SJSA1 (cell line): ENCODE results near the gene OR2A25. TPM values are rescaled to one million over a fixed set of nuclear protein-coding genes. Genes with fewer than 3 reads are reported as not detected.
"Not testable (repeated sequence)": the region's sequence is repeated elsewhere in the genome, so short reads cannot be mapped to it uniquely, and the experiment has no call there.

Source experiments
- DNase-seq, 2 experiments: peaks; one replicate each; pipeline ENCODE4 v3.0.0-alpha.2; 2015 to 2020; ENCODE audit warnings: low spot score in 2 of 2, low read depth in 1 of 2
- H3K27ac ChIP-seq: fragments of 250-450 bp; sonication (Bioruptor Pico); 2 replicates; pipeline ENCODE4 v1.5.1; 2020; ENCODE audit warnings: mild to moderate bottlenecking, moderate library complexity
- H3K27me3 ChIP-seq: fragments of 250-450 bp; sonication (Bioruptor Pico); replicated peaks from 2 replicates; pipeline ENCODE4 v1.5.1; 2020; ENCODE audit warnings: mild to moderate bottlenecking, moderate library complexity
- H3K36me3 ChIP-seq: fragments of 250-450 bp; sonication (Bioruptor Pico); 2 replicates; pipeline ENCODE4 v1.5.1; 2020; ENCODE audit warnings: mild to moderate bottlenecking
- H3K4me1 ChIP-seq: fragments of 250-450 bp; sonication (Bioruptor Pico); replicated peaks from 2 replicates; pipeline ENCODE4 v1.6.1; 2021; ENCODE audit warnings: mild to moderate bottlenecking
- H3K4me3 ChIP-seq: fragments of 250-450 bp; sonication (Bioruptor Pico); 2 replicates; pipeline ENCODE4 v1.5.1; 2020; ENCODE audit warnings: mild to moderate bottlenecking
- H3K9me3 ChIP-seq: fragments of 250-450 bp; sonication (Bioruptor Pico); replicated peaks from 2 replicates; pipeline ENCODE4 v1.5.1; 2020; ENCODE audit warnings: mild to moderate bottlenecking
- total RNA-seq: library from RNA; depleted of rRNA; stranded (reverse); fragments of >200 nt; shearing (Covaris generic); gene quantifications from 2 replicates; pipeline ENCODE4 v1.2.3, GENCODE V29; 2014

Gene OR2A25
- total RNA-seq, 1 experiment from 2014 or later, result not detected

GRCh38 chr7:144037414-144038035 is 32.1 kb upstream of the OR2A25 start:
- H3K4me3 ChIP-seq, result no peak overlapping the region
- no peak for DNase-seq
- H3K4me1 ChIP-seq, result no peaks in the 10 kb centered on the region
- no peaks in the 10 kb centered on the region for H3K36me3 ChIP-seq
- no peaks in the 10 kb centered on the region for H3K27me3 ChIP-seq
- H3K9me3 ChIP-seq, result no peaks in the 10 kb centered on the region
- H3K27ac ChIP-seq, result no peak overlapping the region

- no peak overlapping the region for H3K27ac ChIP-seq
- no peaks in the 10 kb centered on the region for H3K27me3 ChIP-seq
- H3K4me1 ChIP-seq, result no peaks in the 10 kb centered on the region
- DNase-seq, result no peak
- no peak overlapping the region for H3K4me3 ChIP-seq
- H3K36me3 ChIP-seq, result no peaks in the 10 kb centered on the region
- H3K9me3 ChIP-seq, result no peaks in the 10 kb centered on the region
Measured at GRCh38 chr7:144038887-144039286, 30.7 kb upstream of the OR2A25 start.

- no peak within 1 kb of the TSS for H3K27ac ChIP-seq
- no peaks in the 10 kb centered on the region for H3K9me3 ChIP-seq
- H3K4me1 ChIP-seq, result no peaks in the 10 kb centered on the region
- no peak for DNase-seq
- H3K4me3 ChIP-seq, result no peak within 1 kb of the TSS
- H3K27me3 ChIP-seq, result no peaks in the 10 kb centered on the region
- no peaks in the 10 kb centered on the region for H3K36me3 ChIP-seq
Measured at GRCh38 chr7:144048648-144049047, 21.0 kb upstream of the OR2A25 start, which contains the start of gene OR2A5. OR2A5 (plus strand) TSS chr7:144048948; CDS start chr7:144050402, 1,454 bp downstream.

- Histone ChIP-seq H3K27ac (no peak overlapping the region), H3K36me3 (no peaks in the 10 kb centered on the region)
- DNase-seq, result no peak
Measured at GRCh38 chr7:144049491-144049890, 20.1 kb upstream of the OR2A25 start.

GRCh38 chr7:144050093-144050492 is 19.5 kb upstream of the OR2A25 start:
- Histone ChIP-seq H3K36me3 (no peaks in the 10 kb centered on the region), H3K27me3 (no peaks in the 10 kb centered on the region), H3K9me3 (no peaks in the 10 kb centered on the region), H3K4me1 (no peaks in the 10 kb centered on the region), H3K27ac (no peak overlapping the region), H3K4me3 (no peak overlapping the region)
- no peak for DNase-seq

More at GRCh38 chr7:144049491-144049890, 20.1 kb upstream of the OR2A25 start:
- Histone ChIP-seq H3K9me3 (no peaks in the 10 kb centered on the region), H3K4me1 (no peaks in the 10 kb centered on the region), H3K4me3 (no peak overlapping the region), H3K27me3 (no peaks in the 10 kb centered on the region)

GRCh38 chr7:144050884-144051283 is 18.7 kb upstream of the OR2A25 start:
- not testable (repeated sequence) for H3K27me3 ChIP-seq, H3K36me3 ChIP-seq, H3K4me3 ChIP-seq, DNase-seq, H3K4me1 ChIP-seq, H3K9me3 ChIP-seq, H3K27ac ChIP-seq

- Histone ChIP-seq H3K4me3 (no peak overlapping the region), H3K9me3 (no peaks in the 10 kb centered on the region), H3K36me3 (no peaks in the 10 kb centered on the region), H3K4me1 (no peaks in the 10 kb centered on the region), H3K27ac (no peak overlapping the region), H3K27me3 (no peaks in the 10 kb centered on the region)
- no peak for DNase-seq
Measured at GRCh38 chr7:144057954-144058353, 11.7 kb upstream of the OR2A25 start.

GRCh38 chr7:144063710-144064109 is 5.9 kb upstream of the OR2A25 start:
- H3K27me3 ChIP-seq, result no peaks in the 10 kb centered on the region
- DNase-seq, result no peak
- no peak overlapping the region for H3K4me3 ChIP-seq
- no peak overlapping the region for H3K27ac ChIP-seq
- H3K4me1 ChIP-seq, result no peaks in the 10 kb centered on the region
- H3K36me3 ChIP-seq, result no peaks in the 10 kb centered on the region
- H3K9me3 ChIP-seq, result no peaks in the 10 kb centered on the region

GRCh38 chr7:144069953-144070352 is 342 bp downstream of the OR2A25 start:
- Histone ChIP-seq H3K9me3 (no peaks in the 10 kb centered on the region), H3K36me3 (no peaks in the 10 kb centered on the region), H3K4me3 (no peak overlapping the region), H3K27ac (no peak overlapping the region), H3K4me1 (no peaks in the 10 kb centered on the region), H3K27me3 (no peaks in the 10 kb centered on the region)
- no peak for DNase-seq

- H3K27ac ChIP-seq, result no peak overlapping the region
- H3K4me3 ChIP-seq, result no peak overlapping the region
- H3K36me3 ChIP-seq, result no peaks in the 10 kb centered on the region
- H3K27me3 ChIP-seq, result no peaks in the 10 kb centered on the region
- no peak for DNase-seq
- no peaks in the 10 kb centered on the region for H3K4me1 ChIP-seq
- H3K9me3 ChIP-seq, result no peaks in the 10 kb centered on the region
Measured at GRCh38 chr7:144074374-144074773, 4.8 kb downstream of the OR2A25 start.

GRCh38 chr7:144085978-144086377 is 16.4 kb downstream of the OR2A25 start, which contains the start of gene OR2A12:
OR2A12 (plus strand) TSS chr7:144086278; CDS start chr7:144095108, 8,830 bp downstream.
- no peak for DNase-seq

GRCh38 chr7:144086730-144087129 is 17.1 kb downstream of the OR2A25 start:
- Histone ChIP-seq H3K27me3 (no peaks in the 10 kb centered on the region), H3K27ac (no peak overlapping the region), H3K4me3 (no peak overlapping the region), H3K4me1 (no peaks in the 10 kb centered on the region), H3K36me3 (no peaks in the 10 kb centered on the region), H3K9me3 (no peaks in the 10 kb centered on the region)
- no peak for DNase-seq

More at GRCh38 chr7:144085978-144086377, 16.4 kb downstream of the OR2A25 start, which contains the start of gene OR2A12:
- no peaks in the 10 kb centered on the region for H3K4me1 ChIP-seq
- H3K9me3 ChIP-seq, result no peaks in the 10 kb centered on the region
- no peak within 1 kb of the TSS for H3K27ac ChIP-seq
- H3K36me3 ChIP-seq, result no peaks in the 10 kb centered on the region
- no peaks in the 10 kb centered on the region for H3K27me3 ChIP-seq
- no peak within 1 kb of the TSS for H3K4me3 ChIP-seq

- Histone ChIP-seq H3K36me3 (no peaks in the 10 kb centered on the region), H3K27me3 (no peaks in the 10 kb centered on the region), H3K9me3 (no peaks in the 10 kb centered on the region), H3K4me3 (no peak overlapping the region), H3K4me1 (no peaks in the 10 kb centered on the region), H3K27ac (no peak overlapping the region)
- no peak for DNase-seq
Measured at GRCh38 chr7:144087230-144087629, 17.6 kb downstream of the OR2A25 start.

- no peaks in the 10 kb centered on the region for H3K36me3 ChIP-seq
- H3K4me3 ChIP-seq, result no peak overlapping the region
- H3K27me3 ChIP-seq, result no peaks in the 10 kb centered on the region
- no peak for DNase-seq
- no peak overlapping the region for H3K27ac ChIP-seq
- H3K9me3 ChIP-seq, result no peaks in the 10 kb centered on the region
- H3K4me1 ChIP-seq, result no peaks in the 10 kb centered on the region
Measured at GRCh38 chr7:144090667-144091066, 21.1 kb downstream of the OR2A25 start.

GRCh38 chr7:144098776-144099175 is 29.2 kb downstream of the OR2A25 start:
- Histone ChIP-seq H3K27me3 (no peaks in the 10 kb centered on the region), H3K9me3 (no peaks in the 10 kb centered on the region), H3K4me1 (no peaks in the 10 kb centered on the region), H3K36me3 (no peaks in the 10 kb centered on the region), H3K4me3 (no peak overlapping the region), H3K27ac (no peak overlapping the region)
- no peak for DNase-seq
